GM19452 (cell line): ENCODE results near the gene PTPRD.

Experiments
- ATAC-seq: cut with Tn5 transposase; IDR thresholded peaks from one replicate; pipeline ENCODE4 v1.9.1; 2021; ENCODE audit not compliant: unreplicated experiment

The PTPRD gene

DNA sequence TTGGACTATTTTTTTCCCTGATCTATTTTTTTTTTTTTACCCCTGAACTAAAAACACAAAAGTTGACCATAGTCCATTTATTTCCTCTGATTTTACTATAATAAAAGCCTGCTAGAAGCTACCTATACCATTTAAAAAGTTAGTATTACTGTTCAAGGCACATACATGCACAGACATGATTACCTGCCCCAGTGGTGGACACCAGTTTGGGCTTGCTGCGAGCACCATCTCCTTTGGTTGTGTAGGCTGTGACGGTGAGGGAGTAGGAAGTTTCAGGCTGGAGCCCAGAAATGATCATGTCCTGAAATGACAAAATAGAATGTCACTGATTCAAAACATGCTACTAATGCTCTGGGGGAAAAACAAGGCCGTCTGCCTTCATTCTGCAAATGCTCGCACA, 2120.1 kb downstream of the PTPRD start:
- no peak for ATAC-seq

DNA sequence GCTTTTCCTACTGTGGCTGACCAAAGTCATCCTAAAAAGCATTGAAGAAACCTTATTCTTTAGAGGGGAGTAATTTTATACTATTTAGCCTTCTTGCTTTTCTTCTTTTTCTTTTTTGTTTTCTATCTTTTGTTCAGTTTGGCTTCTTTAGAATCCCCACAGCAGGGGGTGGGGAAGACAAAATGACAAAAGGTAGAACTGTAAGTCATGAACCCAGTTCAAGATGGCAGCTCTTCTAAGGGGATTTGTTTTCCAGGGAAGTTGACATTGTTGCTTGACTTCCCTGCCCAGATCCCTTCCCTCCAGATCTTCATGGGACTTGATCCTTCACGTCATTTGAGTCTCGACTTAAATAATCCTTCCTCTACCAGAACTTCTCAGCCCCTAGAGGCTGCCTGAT, 2120.8 kb downstream of the PTPRD start:
- no peak for ATAC-seq

DNA sequence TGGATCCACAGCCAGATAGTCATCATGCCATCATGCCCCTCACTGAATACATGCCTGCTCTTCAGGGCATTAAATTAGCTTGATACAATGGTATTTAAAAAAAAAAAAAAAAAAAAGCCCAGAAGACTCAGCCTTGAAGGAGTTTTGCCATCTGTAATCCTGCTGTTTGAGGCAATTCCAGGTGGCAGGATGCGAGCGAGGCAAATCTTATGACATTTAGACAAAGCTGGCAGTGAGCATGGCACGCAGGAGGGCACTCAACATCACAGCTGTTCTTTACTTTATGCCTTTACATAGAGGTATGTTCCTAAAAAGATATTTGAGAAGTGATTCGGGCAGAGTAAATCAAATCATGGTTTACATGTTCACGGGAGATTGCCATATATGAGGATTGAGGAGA, 2121.2 kb downstream of the PTPRD start:
- ATAC-seq, result no peak

DNA sequence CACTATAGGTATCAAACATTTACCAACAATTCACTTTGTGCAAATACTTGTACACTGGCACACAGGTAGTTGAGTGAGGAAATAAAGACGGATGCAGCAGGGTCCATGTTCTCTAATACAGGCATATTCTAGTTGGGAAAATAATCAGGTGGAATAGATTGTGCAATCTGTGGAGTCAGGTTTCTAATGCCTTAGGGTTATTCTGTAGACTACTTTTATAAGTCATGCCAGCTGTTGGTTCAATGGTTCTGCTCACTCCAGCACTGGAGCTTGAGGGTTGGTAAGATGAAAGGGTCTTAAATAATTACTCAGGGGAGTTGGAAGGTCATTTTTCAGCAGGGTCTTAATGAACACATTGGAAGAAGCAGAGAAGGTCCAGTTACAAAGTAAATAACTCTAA, 2123.0 kb downstream of the PTPRD start:
- ATAC-seq, result no peak

DNA sequence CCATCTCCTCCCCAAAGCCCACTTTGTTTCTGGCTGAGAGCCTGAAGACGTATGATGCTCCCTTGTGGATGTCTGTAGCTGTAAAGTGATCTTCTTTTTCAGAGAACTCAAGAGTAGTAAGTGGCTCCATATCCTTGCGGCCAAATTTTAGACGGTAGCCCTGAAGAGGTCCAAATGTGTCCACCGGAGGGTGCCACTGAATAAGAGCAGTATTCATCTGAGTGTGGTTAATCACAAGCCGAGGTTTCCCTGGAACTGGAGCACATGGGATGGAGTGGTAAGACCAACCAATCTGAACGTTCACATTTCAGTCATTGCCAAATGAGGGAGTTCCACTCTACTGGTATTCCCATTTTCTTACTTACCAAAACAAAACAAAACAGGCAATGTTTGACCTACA, 2126.7 kb downstream of the PTPRD start:
- no peak for ATAC-seq

DNA sequence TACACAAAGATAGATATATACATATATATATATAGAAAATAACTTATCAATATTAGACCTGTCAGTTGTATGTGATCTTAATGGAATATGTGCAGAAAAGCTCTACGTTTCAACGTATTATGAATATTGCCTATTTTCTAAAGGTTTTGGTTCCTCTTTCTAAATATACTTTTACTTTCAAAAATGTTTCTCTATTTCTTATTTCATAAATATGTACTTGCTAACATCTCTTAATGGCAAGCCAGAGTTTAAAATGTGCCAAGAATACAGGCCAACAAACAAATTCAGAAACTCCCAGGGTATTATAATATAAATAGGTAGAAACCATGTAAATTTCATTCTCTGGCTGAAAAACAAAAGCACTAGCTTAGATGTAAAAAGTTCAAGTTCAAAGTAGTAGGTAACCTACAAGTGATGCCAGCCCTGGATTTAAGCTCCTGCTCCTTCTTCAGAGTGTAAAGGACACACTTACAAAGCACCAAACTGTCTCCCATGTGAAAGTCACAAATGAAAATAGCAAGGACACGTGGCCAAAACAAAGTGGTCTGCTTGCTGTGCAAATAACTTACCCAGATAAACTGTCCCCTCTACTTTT, 2128.1 kb downstream of the PTPRD start:
- no peak for ATAC-seq

DNA sequence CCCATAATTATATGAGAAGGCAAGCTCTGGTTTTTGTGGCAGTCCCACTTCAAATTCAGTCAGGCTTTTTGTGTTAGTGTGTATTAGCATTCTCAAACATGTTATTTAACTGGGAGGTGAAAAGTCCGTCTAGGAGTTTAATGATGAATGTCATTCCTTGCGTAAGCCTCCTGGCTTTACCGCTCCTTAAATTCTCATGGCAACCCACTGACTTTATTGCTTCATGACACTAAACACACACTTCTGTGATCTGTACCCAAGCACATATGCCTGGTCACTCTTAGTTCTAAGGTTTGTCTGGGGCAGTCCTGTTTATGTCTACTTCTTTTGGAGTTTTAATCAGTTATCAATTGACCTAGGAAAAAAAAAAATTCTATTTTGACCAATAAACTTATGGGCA, 2135.4 kb downstream of the PTPRD start:
- ATAC-seq, result no peak

DNA sequence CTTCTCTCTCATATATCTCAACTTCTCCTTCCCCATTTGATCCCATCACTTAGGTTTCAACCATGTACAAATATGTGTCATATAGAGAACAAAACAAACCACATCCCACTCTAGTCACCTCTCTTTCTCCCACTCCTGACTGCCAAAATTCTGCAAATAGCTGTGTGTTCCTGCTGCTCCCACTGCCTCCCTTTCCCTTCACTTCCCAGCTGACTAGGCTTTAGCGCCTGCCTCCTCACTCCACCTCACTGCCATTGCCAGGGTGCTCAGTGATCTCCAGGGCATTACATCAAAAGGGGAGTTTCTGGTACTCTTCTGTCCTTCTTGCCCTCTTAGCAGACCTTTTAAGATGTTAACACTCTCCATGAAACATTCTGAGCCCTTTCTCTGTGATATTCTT, 2137.9 kb downstream of the PTPRD start:
- ATAC-seq, result no peak

DNA sequence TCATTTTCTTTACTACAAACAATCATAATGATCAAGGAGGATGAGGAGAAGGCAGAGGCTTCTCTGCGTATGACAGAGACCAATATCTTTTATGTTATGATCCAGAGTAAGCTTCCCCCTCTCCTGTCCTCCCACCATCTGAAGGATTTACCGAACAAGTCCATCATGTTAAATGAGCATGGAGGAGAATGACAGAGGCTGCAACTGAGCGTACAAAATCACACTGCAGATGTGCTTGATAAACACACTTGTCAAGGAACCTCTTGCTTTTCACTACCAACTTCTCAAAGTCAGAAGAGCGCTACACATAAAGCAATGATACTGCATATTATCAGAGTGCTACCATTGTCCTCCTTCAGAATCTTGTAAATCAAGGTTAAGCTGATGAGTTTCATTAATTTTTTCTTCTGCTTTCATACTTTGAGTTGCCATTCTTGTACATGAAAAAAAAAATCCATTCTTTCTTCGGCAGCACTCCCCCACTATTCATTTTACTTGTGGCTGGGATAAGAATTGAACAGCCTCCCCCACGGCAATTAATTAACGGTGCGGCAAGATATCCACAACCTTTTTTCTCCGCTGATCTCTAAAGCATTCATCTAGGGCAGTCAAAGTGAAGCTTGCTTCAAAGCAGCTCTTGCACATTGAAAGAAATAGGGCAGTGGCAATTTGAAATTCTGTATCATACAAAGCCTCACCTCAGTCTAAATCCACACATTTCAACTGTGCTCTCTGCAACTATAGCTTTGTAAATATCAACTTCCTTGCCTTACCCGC, 2139.4 kb downstream of the PTPRD start:
- ATAC-seq, result no peak

DNA sequence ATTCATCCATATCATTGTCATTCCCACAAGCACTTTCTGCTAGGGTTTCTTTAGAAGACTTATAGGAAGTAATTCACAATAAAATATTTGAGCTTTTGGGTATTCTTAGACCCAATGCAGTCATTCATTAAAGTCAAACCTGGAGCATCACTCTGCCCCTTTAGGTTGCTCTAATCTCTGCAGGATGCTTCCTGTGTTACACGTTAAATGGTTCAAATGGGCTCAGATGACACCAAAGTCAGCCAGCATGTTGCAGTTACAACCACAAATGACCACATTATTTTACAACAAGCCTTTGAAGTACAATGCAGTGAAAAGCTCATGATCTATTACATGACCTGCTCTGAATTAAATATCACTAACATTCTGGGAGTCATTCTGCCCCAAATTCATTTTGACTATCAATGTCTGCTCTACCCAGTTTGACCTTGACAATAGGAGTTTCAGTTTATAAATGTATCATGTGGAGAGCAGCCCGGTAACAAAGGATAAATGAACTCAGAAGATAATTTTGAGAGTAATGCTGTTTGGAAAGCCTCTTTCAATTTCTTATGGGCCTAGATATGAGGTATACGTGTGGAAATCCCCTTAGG, 2144.7 kb downstream of the PTPRD start:
- ATAC-seq, result no peak

DNA sequence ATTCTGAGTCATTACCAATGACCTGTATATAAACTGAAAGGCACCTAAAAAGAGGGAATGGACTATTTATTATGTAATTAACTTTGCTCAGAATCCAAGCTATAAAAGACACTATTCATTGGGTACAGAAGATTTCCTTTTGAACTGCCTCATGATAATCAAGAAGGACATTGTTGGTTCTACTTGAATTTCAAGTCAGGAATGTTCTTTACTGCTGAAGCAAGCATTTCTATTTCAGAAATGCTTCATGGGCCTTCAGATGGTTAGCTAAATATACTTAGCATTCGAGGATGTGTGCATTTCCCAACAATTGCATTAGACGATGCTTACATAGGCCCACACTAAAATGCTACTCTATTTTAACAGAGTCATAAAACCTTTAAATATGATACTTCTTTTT, 2155.0 kb downstream of the PTPRD start:
- ATAC-seq, result no peak

DNA sequence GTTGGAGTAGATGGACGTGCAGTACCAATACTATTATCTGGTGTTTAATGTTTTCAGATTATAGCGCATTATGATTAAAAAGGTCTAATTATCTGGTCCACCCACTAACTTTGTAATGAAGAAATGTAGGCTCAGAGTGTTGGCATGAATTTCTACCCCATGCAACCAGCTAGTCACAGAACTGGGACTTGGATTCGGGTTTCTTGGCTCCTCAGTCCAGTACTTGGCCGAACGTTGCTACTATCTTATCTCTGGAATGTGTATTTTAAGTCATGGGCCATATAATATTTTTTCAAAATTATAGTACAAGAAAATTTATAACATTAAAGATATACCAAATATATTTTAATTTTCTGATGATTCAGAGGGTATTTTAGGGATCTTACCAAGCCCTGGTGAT, 2155.7 kb downstream of the PTPRD start:
- no peak for ATAC-seq

DNA sequence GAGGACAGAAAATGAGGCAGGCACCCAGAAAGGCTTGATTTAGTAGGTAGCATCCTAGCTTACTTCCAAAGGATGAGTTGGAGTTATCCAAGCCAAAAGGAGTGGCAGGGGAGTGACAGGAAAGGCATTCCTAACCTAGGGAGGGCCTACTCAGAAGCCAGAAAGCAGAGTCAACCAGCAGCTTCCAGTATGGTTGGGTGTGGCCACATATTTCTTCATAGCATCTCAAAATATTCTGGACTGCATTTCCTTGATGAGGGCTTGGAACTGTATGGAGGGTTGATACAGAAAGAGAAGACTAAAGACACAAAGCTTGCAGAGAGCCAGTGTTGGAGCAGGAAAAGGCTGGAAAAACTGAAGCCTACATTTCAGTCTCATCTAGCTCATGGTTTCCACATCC, 2156.5 kb downstream of the PTPRD start:
- no peak for ATAC-seq

DNA sequence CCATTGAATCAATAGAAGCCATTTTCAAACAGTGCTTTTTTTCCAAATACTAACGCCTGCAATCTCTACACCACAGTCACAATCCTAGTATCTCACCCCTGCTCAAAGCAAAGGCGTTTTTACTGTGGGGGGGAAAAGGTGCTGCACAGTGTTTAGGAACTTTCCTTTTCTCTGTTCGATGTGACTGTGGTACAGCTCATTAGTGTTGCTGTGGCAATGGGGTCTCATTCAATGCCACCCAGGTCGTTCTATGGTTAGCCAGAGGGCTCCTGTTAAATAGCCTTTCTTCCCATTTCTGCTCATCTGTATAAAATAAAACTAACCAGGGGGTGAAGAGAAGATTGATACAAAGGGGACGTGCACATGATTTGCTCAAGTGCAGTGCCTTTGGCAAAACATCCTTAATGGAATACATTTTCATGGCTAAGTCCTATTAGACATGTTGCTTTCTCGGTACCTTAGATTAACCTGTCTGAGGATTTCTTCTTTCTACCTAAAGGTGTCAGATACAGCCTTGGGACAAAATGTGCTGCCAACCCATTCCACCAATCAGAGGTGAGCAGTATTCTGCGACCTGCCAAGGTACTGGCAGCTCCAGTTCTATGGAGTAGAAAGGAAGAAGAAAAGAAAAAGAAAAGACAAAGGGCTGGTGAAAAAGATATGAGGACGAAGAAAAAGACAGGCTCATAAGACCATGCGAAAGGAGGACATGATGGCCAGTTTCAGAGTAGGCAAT, 2161.8 kb downstream of the PTPRD start:
- ATAC-seq, result no peak

DNA sequence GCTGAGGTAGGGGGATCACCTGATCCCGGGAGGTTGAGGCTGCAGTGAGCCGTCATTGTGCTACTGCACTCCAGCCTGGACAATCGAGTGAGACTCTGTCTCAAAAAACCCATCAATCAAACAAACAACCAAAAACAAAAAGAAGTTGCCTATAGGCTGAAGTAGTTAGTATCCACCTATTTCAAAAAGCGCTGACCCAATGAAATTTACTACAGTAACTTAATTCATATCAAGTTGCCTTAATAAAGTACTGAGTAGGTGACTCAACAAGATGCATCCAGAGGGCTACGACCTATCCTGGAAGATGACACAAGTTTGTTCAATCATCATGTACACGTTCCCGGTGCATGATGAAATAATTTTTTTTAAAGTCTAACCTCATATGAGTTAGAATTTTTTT, 2164.6 kb downstream of the PTPRD start:
- no peak for ATAC-seq

DNA sequence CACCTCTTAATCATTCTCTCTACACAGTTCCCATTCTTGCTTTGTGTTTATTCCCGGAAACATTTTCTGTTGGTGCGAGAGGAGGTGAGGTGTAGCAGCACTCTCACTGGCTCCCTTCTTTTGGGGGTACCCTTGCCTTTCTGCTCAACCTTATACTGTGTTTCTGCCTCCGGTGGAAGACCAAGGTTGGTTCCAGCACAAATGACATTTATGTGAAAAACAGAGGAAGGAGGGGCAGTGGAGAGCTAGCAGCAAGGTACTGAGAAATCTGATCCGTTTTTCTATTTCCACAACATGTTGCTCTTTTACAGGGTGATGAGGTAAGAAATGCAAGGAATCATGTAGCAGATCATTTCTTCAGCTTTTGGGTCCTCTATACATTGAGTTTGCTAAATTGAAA, 2165.2 kb downstream of the PTPRD start:
- ATAC-seq, result no peak

DNA sequence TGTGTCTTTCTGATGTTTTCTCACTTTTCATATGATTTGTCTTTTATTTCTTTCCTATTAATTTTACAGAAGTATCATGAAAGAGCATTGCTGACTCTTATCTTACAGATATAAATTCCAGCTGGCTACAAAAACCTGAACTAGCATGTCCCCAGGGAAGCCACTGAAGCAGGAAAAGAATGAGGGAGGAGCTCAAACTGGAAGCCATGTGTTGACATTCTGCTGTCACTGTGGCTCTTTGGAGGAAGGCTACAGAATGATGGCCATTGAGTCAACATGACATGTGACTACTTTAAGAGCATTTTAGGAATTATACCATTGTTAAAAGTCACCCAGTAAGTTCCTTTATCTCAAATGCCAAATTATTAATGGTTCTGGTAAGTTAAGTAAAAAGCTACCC, 2174.9 kb downstream of the PTPRD start:
- no peak for ATAC-seq

DNA sequence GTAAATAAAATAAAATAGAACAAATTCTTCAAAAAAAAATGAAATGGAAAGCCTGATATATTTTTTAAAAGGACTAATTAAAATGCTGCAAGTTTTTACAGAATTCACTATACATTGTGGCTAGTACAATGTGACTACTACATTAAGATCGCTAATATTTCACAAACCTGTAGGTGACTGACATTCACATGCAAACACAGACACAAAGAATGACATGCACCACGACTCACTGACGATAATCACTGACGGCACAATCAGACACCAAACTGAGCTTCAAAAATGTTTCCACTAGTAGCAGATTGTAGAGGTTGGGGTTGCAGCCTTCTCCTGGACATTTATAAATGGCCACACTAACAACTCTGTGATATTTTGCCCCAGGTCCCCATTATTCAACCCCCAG, 2175.5 kb downstream of the PTPRD start:
- no peak for ATAC-seq

DNA sequence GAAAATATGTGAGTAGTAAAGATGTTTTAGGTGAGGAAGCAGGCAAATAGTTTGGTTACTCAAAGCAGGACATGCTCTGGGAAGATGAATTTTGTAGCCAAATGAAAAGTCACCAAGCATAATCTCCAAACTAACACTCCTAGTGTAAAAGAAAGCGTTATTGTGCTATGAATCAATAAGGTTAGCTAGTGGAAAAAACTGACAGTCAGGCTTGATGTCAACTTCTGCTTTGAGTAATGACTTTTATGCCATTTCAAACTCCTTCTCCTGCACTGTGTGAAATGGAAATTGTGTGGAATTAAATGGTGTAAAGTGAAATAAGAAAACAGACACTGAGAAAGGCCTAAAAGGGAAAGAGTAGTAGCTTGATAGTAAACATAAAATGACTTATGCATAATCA, 2176.0 kb downstream of the PTPRD start:
- ATAC-seq, result no peak

DNA sequence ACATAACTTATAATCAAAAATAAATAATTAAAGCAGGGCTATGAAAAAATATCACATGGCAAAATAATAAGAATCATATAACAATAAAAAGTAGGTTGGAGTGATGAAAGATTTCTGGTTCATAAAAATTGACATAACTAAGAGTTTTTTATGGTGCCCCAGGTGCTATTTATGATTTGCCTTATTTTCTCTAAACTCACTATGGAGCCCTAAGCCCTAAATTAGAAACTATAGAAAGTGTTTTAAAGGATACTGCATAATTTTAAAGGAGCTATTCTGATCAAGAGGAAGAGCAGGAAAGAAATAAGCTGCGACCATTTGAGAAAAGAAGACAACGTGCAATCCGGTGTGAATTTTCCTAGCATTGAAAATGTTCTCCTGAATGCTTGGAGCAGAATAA, 2178.2 kb downstream of the PTPRD start:
- no peak for ATAC-seq

DNA sequence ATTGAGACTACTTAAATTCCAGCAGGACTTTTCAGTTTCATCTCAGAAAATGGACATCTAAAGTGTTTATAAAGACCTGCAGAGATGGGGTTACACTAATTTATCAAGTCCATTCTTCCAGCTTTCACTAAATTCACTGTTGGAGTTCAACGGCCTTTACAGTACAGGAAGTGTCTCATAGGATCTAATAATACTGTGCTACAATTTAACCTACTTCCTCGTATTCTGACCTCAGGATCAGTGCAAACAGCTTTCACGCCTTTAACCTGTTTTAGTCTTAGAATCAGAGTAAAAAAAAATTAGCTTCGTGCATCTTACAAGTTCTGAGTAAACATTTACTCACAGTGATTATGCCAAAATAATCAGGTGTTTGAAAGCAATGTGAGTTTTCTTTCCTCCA, 2180.6 kb downstream of the PTPRD start:
- no peak for ATAC-seq

DNA sequence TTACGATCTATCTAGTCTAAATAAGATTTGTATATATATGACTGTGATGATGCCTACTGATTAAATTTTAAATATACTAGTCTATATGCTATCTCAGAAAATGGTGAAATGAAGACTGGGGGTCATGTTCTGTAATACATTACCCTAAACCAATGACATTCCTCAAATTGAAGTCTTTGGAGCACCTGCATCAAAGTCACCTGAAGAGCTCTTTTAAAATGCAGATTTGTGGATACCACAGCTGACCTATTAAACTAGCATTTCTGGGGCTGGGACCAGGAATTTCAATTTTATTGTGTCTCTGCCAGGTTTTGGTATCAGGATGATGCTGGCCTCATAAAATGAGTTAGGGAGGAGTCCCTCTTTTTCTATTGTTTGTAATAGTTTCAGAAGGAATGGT, 2181.3 kb downstream of the PTPRD start:
- ATAC-seq, result no peak
